PC-3 (cell line): ENCODE measurements around the gene IZUMO1. TPM values are rescaled to one million over a fixed set of nuclear protein-coding genes. Genes with fewer than 3 reads are reported as not detected.
A peak's percentile ranks its signal among the peaks of the same experiment; 100 is the strongest.

ENCODE experiments used
- ATAC-seq: fragments of 200-7000 bp; cut with Tn5 transposase; 2 replicates; pipeline ENCODE4 v1.9.1; 2020; ENCODE audit warnings: mild to moderate bottlenecking, moderate library complexity
- BruUV-seq: library from RNA; stranded (reverse); fragments of 400-500 nt; replicated peaks from 2 replicates; lab custom pipeline; 2021; lab: Mats Ljungman, UMichigan
- CTCF ChIA-PET: fragments of 300-600 bp; sonication (Branson Sonifier 250); formaldehyde crosslinking; loops from one replicate; lab custom pipeline; 2022; ENCODE audit warnings: antibody characterized with exemption; lab: Charles Lee
- POLR2A ChIA-PET: fragments of 300-600 bp; sonication (Branson Sonifier 250); formaldehyde crosslinking; loops from one replicate; lab custom pipeline; 2022; ENCODE audit warnings: antibody characterized with exemption; ENCODE audit not compliant: unreplicated experiment; lab: Charles Lee
- DNase-seq: peaks from one replicate; pipeline ENCODE4 v3.0.0-alpha.2; 2015
- H2AFZ ChIP-seq: fragments of 300-600 bp; sonication (generic); 2 replicates; pipeline ENCODE4 v1.6.0; 2016; ENCODE audit warnings: antibody characterized with exemption, low read length
- H3F3A ChIP-seq: fragments of 300-600 bp; sonication (generic); one replicate; pipeline ENCODE4 v1.6.0; 2017; ENCODE audit warnings: antibody characterized with exemption, low read length, control low read depth, mild to moderate bottlenecking; ENCODE audit not compliant: unreplicated experiment
- H3K27ac ChIP-seq: fragments of 300-600 bp; sonication (generic); 2 replicates; pipeline ENCODE4 v1.5.1; 2016; ENCODE audit warnings: mild to moderate bottlenecking, low read length
- H3K27me3 ChIP-seq: fragments of 300-600 bp; sonication (generic); 2 replicates; pipeline ENCODE4 v1.6.1; 2016; ENCODE audit warnings: low read length, mixed read lengths
- H3K36me3 ChIP-seq: fragments of 300-600 bp; sonication (generic); 2 replicates; pipeline ENCODE4 v1.6.1; 2016; ENCODE audit warnings: low read depth, mixed run types, low read length, mixed read lengths
- H3K4me1 ChIP-seq: fragments of 300-600 bp; sonication (generic); 2 replicates; pipeline ENCODE4 v1.5.1; 2016; ENCODE audit warnings: low read length; ENCODE audit not compliant: insufficient read depth
- H3K4me2 ChIP-seq: fragments of 300-600 bp; sonication (generic); 2 replicates; pipeline ENCODE4 v1.6.0; 2016; ENCODE audit warnings: low read length
- H3K4me3 ChIP-seq: fragments of 300-600 bp; sonication (generic); 2 replicates; pipeline ENCODE4 v1.5.1; 2016; ENCODE audit warnings: mild to moderate bottlenecking, low read length, mixed read lengths
- H3K79me2 ChIP-seq: fragments of 300-600 bp; sonication (generic); 2 replicates; pipeline ENCODE4 v1.6.1; 2017; ENCODE audit warnings: low read length, mixed read lengths
- H3K9ac ChIP-seq: fragments of 300-600 bp; sonication (generic); 2 replicates; pipeline ENCODE4 v1.6.0; 2016; ENCODE audit warnings: mild to moderate bottlenecking, low read length
- H3K9me2 ChIP-seq: fragments of 300-600 bp; sonication (generic); replicated peaks from 2 replicates; pipeline ENCODE4 v1.6.1; 2016; ENCODE audit warnings: mixed run types, low read length, mixed read lengths
- H3K9me3 ChIP-seq: fragments of 300-600 bp; sonication (generic); 2 replicates; pipeline ENCODE4 v1.6.1; 2016; ENCODE audit warnings: low read length, mixed read lengths
- H4K20me1 ChIP-seq: fragments of 300-600 bp; sonication (generic); 2 replicates; pipeline ENCODE4 v1.6.1; 2016; ENCODE audit warnings: low read length, mixed read lengths
- CTCF ChIP-seq: fragments of 300-600 bp; sonication (generic); conservative IDR thresholded peaks from 2 replicates; pipeline ENCODE4 v1.5.1; 2017; ENCODE audit warnings: antibody characterized with exemption, low read depth, mild to moderate bottlenecking, low read length
- EZH2 ChIP-seq: fragments of 300-600 bp; sonication (generic); IDR thresholded peaks from one replicate; pipeline ENCODE4 v1.6.1; 2017; ENCODE audit warnings: antibody characterized with exemption, mild to moderate bottlenecking, low read length; ENCODE audit not compliant: unreplicated experiment
- EZH2phosphoT487 ChIP-seq: fragments of 300-600 bp; sonication (generic); IDR thresholded peaks from 2 replicates; pipeline ENCODE4 v1.6.1; 2018; ENCODE audit warnings: mild to moderate bottlenecking, antibody characterized with exemption, low read length, borderline replicate concordance
- intact Hi-C: fragments of 100-400 bp; cut with micrococcal nuclease; formaldehyde crosslinking; loops from 2 replicates; pipeline ENCODE4 v1.9.0; 2023
- total RNA-seq: library from RNA; depleted of rRNA; stranded (reverse); fragments of >200 nt; gene quantifications from 2 replicates; pipeline ENCODE4 v1.2.3, GENCODE V29; 2014

IZUMO1 gene
- total RNA-seq, 1 experiment from 2014 or later: not detected

DNA sequence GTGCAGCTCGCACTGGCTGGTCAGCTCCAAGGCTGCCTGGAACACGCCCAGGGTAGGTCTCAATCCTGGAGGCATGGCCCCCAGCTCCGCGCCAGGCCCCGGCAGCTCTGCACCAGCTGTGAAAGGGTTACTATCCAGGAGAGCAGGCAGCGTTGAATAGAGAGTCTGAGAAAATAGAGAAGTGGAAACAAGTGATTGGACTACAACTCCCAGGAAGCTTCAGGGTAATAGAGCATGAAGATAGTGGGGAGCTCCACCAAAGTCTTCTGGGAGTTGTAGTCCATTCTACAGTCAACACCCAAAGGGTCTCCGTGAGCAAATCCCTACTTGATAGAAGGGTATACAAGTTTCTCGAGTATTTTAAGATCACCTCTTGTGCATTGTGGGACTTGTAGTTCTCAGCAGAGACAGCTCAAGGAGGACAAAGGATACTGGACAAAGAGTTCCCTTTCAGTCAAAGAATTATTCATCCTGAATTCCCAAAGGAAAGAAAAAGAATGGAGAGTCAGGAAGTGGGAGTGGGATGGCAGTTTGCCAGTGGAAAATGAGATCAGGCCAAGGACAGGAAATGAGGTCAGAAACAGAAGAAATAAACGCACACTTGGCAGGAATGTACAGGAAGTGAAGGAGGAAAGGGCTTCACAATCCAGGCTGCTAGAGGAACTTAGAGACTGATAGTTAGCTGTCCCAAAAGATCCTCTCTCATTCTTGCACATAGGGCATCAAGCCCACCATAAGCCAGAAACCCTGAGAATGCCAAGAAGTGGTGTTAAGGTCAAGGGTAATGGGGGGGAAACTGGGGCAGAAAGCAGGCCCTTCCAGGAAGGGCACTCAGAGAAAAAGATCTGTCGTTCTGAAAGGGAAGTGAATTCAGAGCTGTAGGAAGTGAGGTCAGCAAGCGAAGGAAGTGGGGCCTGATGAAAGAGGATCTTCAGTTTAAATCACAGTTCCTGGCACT lies 21.6 kb downstream of the IZUMO1 start:
- Histone ChIP-seq H3K27me3 (no peaks in the 10 kb centered on the region), H4K20me1 (no peaks in the 10 kb centered on the region), H3K27ac (peak overlapping the region; percentile 36; the same call in 1 of the 2 replicates), H3K4me3 (no peak overlapping the region), H3K9me3 (no peaks in the 10 kb centered on the region), H3K79me2 (no peaks in the 10 kb centered on the region), H2AFZ (0 out of 2 replicates have a peak overlapping the region, but pooled peaks have one; percentile 25), H3K9ac (no peak overlapping the region), H3F3A (no peaks in the 10 kb centered on the region), H3K9me2 (no peaks in the 10 kb centered on the region), H3K36me3 (no peaks in the 10 kb centered on the region), H3K4me2 (no peak overlapping the region), H3K4me1 (no peaks in the 10 kb centered on the region)
- BruUV-seq: no TSS peak
- ATAC-seq: no peak
- ChIA-PET CTCF (no interaction called here), POLR2A (no interaction called here)
- DNase-seq: peak; percentile 50
- TF ChIP-seq EZH2phosphoT487 (no peak), EZH2 (no peak), CTCF (no peak)
- intact Hi-C loops: no loop called here

- POLR2A ChIA-PET: no interaction called here
- H2AFZ ChIP-seq: no peak overlapping the region
- no peak overlapping the region for H3K4me2 ChIP-seq
- CTCF ChIA-PET: no interaction called here
- H3F3A ChIP-seq: no peaks in the 10 kb centered on the region
- no peak overlapping the region for H3K9ac ChIP-seq
- no peaks in the 10 kb centered on the region for H3K4me1 ChIP-seq
- H3K27me3 ChIP-seq: no peaks in the 10 kb centered on the region
- H3K27ac ChIP-seq: no peak overlapping the region
- BruUV-seq: no TSS peak
- DNase-seq (no peak), ATAC-seq (no peak)
- intact Hi-C loops: no loop called here
- H3K4me3 ChIP-seq: no peak overlapping the region
- TF ChIP-seq EZH2phosphoT487 (no peak), CTCF (no peak), EZH2 (no peak)
- no peaks in the 10 kb centered on the region for H3K79me2 ChIP-seq
- no peaks in the 10 kb centered on the region for H3K9me3 ChIP-seq
- H3K36me3 ChIP-seq: no peaks in the 10 kb centered on the region
- no peaks in the 10 kb centered on the region for H3K9me2 ChIP-seq
- no peaks in the 10 kb centered on the region for H4K20me1 ChIP-seq
Measured at GRCh38 chr19:48722196-48722708, 24.5 kb downstream of the IZUMO1 start.
